ENCODE data around the gene LMCD1.

GRCh38 chr3:8458238-8458661 is 43.4 kb upstream of the LMCD1 start:
- no peak for TF ChIP-seq CTCF (IDR thresholded peaks at IDR 0.05)
- TF ChIP-seq POLR2A (IDR thresholded peaks at IDR 0.05): no peak
